Measurements from ENCODE around the gene OR5H2.

- no peak for TF ChIP-seq POLR2A (IDR thresholded peaks at IDR 0.05)
- TF ChIP-seq, protein P1, sequence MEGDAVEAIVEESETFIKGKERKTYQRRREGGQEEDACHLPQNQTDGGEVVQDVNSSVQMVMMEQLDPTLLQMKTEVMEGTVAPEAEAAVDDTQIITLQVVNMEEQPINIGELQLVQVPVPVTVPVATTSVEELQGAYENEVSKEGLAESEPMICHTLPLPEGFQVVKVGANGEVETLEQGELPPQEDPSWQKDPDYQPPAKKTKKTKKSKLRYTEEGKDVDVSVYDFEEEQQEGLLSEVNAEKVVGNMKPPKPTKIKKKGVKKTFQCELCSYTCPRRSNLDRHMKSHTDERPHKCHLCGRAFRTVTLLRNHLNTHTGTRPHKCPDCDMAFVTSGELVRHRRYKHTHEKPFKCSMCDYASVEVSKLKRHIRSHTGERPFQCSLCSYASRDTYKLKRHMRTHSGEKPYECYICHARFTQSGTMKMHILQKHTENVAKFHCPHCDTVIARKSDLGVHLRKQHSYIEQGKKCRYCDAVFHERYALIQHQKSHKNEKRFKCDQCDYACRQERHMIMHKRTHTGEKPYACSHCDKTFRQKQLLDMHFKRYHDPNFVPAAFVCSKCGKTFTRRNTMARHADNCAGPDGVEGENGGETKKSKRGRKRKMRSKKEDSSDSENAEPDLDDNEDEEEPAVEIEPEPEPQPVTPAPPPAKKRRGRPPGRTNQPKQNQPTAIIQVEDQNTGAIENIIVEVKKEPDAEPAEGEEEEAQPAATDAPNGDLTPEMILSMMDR (IDR thresholded peaks at IDR 0.05): no peak
Measured at GRCh38 chr3:98269846-98270245, 12.5 kb upstream of the OR5H2 start.

All from esophagus squamous epithelium (tissue), 4 donors.